WTC11 (cell line): Measurements from ENCODE around the gene MRC1. TPM values are rescaled to one million over a fixed set of nuclear protein-coding genes. Genes with fewer than 3 reads are reported as not detected.
"Not testable (repeated sequence)": the region's sequence is repeated elsewhere in the genome, so short reads cannot be mapped to it uniquely, and the experiment has no call there.

Experiments
- ATAC-seq: fragments of 200-7000 bp; cut with Tn5 transposase; 2 replicates; pipeline ENCODE4 v1.10.0; 2021; ENCODE audit warnings: mild to moderate bottlenecking, moderate library complexity
- CTCF ChIA-PET: fragments of 300-600 bp; sonication (Branson Sonifier 250); formaldehyde crosslinking; loops from one replicate; lab custom pipeline; 2021; ENCODE audit warnings: antibody characterized with exemption; lab: Charles Lee
- POLR2A ChIA-PET: fragments of 350-600 bp; sonication (Branson Sonifier 250); formaldehyde crosslinking; loops from one replicate; lab custom pipeline; 2021; ENCODE audit warnings: antibody characterized with exemption; lab: Charles Lee
- DNase-seq: peaks from one replicate; pipeline ENCODE4 v3.0.0; 2021; ENCODE audit warnings: low spot score
- H3K27ac Mint-ChIP-seq: 2 replicates; pipeline ENCODE4 v1.8.0; 2021; ENCODE audit warnings: mixed read lengths
- H3K27me3 Mint-ChIP-seq: 2 replicates; pipeline ENCODE4 v1.8.0; 2021; ENCODE audit warnings: low read depth, mild to moderate bottlenecking, moderate library complexity, mixed read lengths
- H3K36me3 Mint-ChIP-seq: 2 replicates; pipeline ENCODE4 v1.8.0; 2021; ENCODE audit warnings: mixed read lengths
- H3K4me1 Mint-ChIP-seq: 2 replicates; pipeline ENCODE4 v1.8.0; 2022; ENCODE audit warnings: mixed read lengths
- H3K4me3 Mint-ChIP-seq: 2 replicates; pipeline ENCODE4 v1.8.0; 2021; ENCODE audit warnings: mild to moderate bottlenecking, moderate library complexity, mixed read lengths
- H3K9me3 Mint-ChIP-seq: 2 replicates; pipeline ENCODE4 v1.8.0; 2021; ENCODE audit warnings: mixed read lengths
- CBFB ChIP-seq: sonication (generic); formaldehyde crosslinking; IDR thresholded peaks from 2 replicates; pipeline ENCODE4 v1.8.1; 2022; ENCODE audit warnings: mild to moderate bottlenecking, low read depth, missing genetic modification reagents
- ELF4 ChIP-seq: sonication (generic); formaldehyde crosslinking; IDR thresholded peaks from 2 replicates; pipeline ENCODE4 v1.8.1; 2022; ENCODE audit warnings: low read depth, mild to moderate bottlenecking, moderate library complexity, missing genetic modification reagents
- ESRRA ChIP-seq: sonication (generic); formaldehyde crosslinking; IDR thresholded peaks from 2 replicates; pipeline ENCODE4 v1.8.1; 2022; ENCODE audit warnings: mild to moderate bottlenecking, missing genetic modification reagents, borderline replicate concordance
- ETV6 ChIP-seq: sonication (generic); formaldehyde crosslinking; IDR thresholded peaks from 2 replicates; pipeline ENCODE4 v1.8.1; 2022; ENCODE audit warnings: mild to moderate bottlenecking, missing genetic modification reagents
- JAZF1 ChIP-seq: fragments of 250-450 bp; sonication (Bioruptor Pico); IDR thresholded peaks from 2 replicates; pipeline ENCODE4 v1.9.0; 2021; ENCODE audit warnings: moderate library complexity, mild to moderate bottlenecking, inconsistent platforms
- JUN ChIP-seq: sonication (generic); formaldehyde crosslinking; IDR thresholded peaks from 2 replicates; pipeline ENCODE4 v1.8.0; 2023; ENCODE audit warnings: mild to moderate bottlenecking, missing genetic modification reagents
- NFATC4 ChIP-seq: fragments of 250-450 bp; sonication (Bioruptor Pico); IDR thresholded peaks from 2 replicates; pipeline ENCODE4 v1.9.0; 2021; ENCODE audit warnings: mild to moderate bottlenecking
- NFE2L1 ChIP-seq: sonication (generic); formaldehyde crosslinking; IDR thresholded peaks from 2 replicates; pipeline ENCODE4 v1.8.1; 2023; ENCODE audit warnings: missing genetic modification reagents
- NFYB ChIP-seq: sonication (generic); formaldehyde crosslinking; conservative IDR thresholded peaks from 2 replicates; pipeline ENCODE4 v1.8.0; 2022; ENCODE audit warnings: low read depth, missing genetic modification reagents
- TP53 ChIP-seq: sonication (generic); formaldehyde crosslinking; IDR thresholded peaks from 2 replicates; pipeline ENCODE4 v1.8.1; 2023; ENCODE audit warnings: mild to moderate bottlenecking, missing genetic modification reagents
- ZBTB21 ChIP-seq: sonication (generic); formaldehyde crosslinking; IDR thresholded peaks from 2 replicates; pipeline ENCODE4 v1.8.1; 2023; ENCODE audit warnings: mild to moderate bottlenecking, missing genetic modification reagents, borderline replicate concordance
- ZNF232 ChIP-seq: sonication (generic); formaldehyde crosslinking; IDR thresholded peaks from 2 replicates; pipeline ENCODE4 v1.8.0; 2022; ENCODE audit warnings: mild to moderate bottlenecking, missing genetic modification reagents
- ZNF396 ChIP-seq: fragments of 250-450 bp; sonication (Bioruptor Pico); IDR thresholded peaks from 2 replicates; pipeline ENCODE4 v1.8.0; 2021; ENCODE audit warnings: mild to moderate bottlenecking, moderate library complexity, borderline replicate concordance
- ZNF423 ChIP-seq: fragments of 250-450 bp; sonication (Bioruptor Pico); IDR thresholded peaks from 2 replicates; pipeline ENCODE4 v2.1.2; 2022; ENCODE audit warnings: mild to moderate bottlenecking, moderate library complexity
- total RNA-seq: library from RNA; stranded (reverse); gene quantifications from 3 replicates; pipeline ENCODE4 v1.2.3, GENCODE V29; 2021
- TF ChIP-seq, protein P1 (sequence below): sonication (generic); formaldehyde crosslinking; IDR thresholded peaks from 2 replicates; pipeline ENCODE4 v1.8.0; 2022; ENCODE audit warnings: missing genetic modification reagents
- TF ChIP-seq, protein P2 (sequence below): sonication (generic); formaldehyde crosslinking; IDR thresholded peaks from 2 replicates; pipeline ENCODE4 v1.8.1; 2023; ENCODE audit warnings: mild to moderate bottlenecking, missing genetic modification reagents
- TF ChIP-seq, protein P3 (sequence below): sonication (generic); formaldehyde crosslinking; IDR thresholded peaks from 2 replicates; pipeline ENCODE4 v1.8.0; 2023; ENCODE audit warnings: mild to moderate bottlenecking, missing genetic modification reagents
- TF ChIP-seq, protein P4 (sequence below): fragments of 250-450 bp; sonication (Bioruptor Pico); IDR thresholded peaks from 2 replicates; pipeline ENCODE4 v2.1.2; 2022; ENCODE audit warnings: mild to moderate bottlenecking, moderate library complexity
- TF ChIP-seq, protein P5 (sequence below): fragments of 250-450 bp; sonication (Bioruptor Pico); IDR thresholded peaks from 2 replicates; pipeline ENCODE4 v1.9.0; 2021; ENCODE audit warnings: mild to moderate bottlenecking
- TF ChIP-seq, protein P6 (sequence below): sonication (generic); formaldehyde crosslinking; IDR thresholded peaks from 2 replicates; pipeline ENCODE4 v1.8.1; 2022; ENCODE audit warnings: mild to moderate bottlenecking, moderate library complexity, missing genetic modification reagents
- TF ChIP-seq, protein P7 (sequence below): sonication (generic); formaldehyde crosslinking; IDR thresholded peaks from 2 replicates; pipeline ENCODE4 v1.8.0; 2023; ENCODE audit warnings: missing genetic modification reagents
- TF ChIP-seq, protein P8 (sequence below): sonication (generic); formaldehyde crosslinking; conservative IDR thresholded peaks from 2 replicates; pipeline ENCODE4 v1.8.1; 2022; ENCODE audit warnings: mild to moderate bottlenecking, missing genetic modification reagents

The MRC1 gene
- total RNA-seq, 1 experiment from 2014 or later, result 0.33 TPM

DNA sequence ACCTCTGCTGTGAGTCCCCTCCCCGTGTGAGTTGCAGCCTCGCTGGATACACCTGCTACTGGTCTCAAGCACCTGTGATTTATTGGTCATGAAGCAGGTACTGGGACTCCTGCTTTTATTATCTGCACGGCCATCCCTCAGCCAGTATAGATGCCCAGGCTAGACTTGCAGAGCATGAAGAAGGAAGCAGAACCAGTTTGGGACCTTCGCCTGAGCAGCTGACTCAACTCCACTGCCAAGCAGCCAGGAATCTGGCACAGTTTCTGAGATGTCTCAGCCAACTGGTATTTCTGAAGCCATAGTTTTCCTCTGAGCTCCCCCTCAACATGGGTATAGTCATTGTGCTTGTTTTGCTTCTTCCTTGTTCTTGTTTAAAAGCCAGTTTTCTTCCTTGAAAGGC, 114.6 kb downstream of the MRC1 start:
- DNase-seq (no peak), ATAC-seq (no peak)
- TF ChIP-seq, protein P1, sequence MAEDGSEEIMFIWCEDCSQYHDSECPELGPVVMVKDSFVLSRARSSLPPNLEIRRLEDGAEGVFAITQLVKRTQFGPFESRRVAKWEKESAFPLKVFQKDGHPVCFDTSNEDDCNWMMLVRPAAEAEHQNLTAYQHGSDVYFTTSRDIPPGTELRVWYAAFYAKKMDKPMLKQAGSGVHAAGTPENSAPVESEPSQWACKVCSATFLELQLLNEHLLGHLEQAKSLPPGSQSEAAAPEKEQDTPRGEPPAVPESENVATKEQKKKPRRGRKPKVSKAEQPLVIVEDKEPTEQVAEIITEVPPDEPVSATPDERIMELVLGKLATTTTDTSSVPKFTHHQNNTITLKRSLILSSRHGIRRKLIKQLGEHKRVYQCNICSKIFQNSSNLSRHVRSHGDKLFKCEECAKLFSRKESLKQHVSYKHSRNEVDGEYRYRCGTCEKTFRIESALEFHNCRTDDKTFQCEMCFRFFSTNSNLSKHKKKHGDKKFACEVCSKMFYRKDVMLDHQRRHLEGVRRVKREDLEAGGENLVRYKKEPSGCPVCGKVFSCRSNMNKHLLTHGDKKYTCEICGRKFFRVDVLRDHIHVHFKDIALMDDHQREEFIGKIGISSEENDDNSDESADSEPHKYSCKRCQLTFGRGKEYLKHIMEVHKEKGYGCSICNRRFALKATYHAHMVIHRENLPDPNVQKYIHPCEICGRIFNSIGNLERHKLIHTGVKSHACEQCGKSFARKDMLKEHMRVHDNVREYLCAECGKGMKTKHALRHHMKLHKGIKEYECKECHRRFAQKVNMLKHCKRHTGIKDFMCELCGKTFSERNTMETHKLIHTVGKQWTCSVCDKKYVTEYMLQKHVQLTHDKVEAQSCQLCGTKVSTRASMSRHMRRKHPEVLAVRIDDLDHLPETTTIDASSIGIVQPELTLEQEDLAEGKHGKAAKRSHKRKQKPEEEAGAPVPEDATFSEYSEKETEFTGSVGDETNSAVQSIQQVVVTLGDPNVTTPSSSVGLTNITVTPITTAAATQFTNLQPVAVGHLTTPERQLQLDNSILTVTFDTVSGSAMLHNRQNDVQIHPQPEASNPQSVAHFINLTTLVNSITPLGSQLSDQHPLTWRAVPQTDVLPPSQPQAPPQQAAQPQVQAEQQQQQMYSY, result no peak
- no peak for TF ChIP-seq CBFB
- no peak for TF ChIP-seq ZNF232 (CRISPR knock-in tag)
- no peak for TF ChIP-seq NFATC4
- no peak for TF ChIP-seq JUN
- TF ChIP-seq ZNF396 (CRISPR knock-in tag), result no peak
- no peak for TF ChIP-seq ELF4 (CRISPR knock-in tag)
- TF ChIP-seq, protein P2, sequence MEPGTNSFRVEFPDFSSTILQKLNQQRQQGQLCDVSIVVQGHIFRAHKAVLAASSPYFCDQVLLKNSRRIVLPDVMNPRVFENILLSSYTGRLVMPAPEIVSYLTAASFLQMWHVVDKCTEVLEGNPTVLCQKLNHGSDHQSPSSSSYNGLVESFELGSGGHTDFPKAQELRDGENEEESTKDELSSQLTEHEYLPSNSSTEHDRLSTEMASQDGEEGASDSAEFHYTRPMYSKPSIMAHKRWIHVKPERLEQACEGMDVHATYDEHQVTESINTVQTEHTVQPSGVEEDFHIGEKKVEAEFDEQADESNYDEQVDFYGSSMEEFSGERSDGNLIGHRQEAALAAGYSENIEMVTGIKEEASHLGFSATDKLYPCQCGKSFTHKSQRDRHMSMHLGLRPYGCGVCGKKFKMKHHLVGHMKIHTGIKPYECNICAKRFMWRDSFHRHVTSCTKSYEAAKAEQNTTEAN (CRISPR knock-in tag), result no peak
- no peak for TF ChIP-seq ZNF423 (CRISPR knock-in tag)
- TF ChIP-seq, protein P3, sequence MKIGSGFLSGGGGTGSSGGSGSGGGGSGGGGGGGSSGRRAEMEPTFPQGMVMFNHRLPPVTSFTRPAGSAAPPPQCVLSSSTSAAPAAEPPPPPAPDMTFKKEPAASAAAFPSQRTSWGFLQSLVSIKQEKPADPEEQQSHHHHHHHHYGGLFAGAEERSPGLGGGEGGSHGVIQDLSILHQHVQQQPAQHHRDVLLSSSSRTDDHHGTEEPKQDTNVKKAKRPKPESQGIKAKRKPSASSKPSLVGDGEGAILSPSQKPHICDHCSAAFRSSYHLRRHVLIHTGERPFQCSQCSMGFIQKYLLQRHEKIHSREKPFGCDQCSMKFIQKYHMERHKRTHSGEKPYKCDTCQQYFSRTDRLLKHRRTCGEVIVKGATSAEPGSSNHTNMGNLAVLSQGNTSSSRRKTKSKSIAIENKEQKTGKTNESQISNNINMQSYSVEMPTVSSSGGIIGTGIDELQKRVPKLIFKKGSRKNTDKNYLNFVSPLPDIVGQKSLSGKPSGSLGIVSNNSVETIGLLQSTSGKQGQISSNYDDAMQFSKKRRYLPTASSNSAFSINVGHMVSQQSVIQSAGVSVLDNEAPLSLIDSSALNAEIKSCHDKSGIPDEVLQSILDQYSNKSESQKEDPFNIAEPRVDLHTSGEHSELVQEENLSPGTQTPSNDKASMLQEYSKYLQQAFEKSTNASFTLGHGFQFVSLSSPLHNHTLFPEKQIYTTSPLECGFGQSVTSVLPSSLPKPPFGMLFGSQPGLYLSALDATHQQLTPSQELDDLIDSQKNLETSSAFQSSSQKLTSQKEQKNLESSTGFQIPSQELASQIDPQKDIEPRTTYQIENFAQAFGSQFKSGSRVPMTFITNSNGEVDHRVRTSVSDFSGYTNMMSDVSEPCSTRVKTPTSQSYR (CRISPR knock-in tag), result no peak
- TF ChIP-seq, protein P4, sequence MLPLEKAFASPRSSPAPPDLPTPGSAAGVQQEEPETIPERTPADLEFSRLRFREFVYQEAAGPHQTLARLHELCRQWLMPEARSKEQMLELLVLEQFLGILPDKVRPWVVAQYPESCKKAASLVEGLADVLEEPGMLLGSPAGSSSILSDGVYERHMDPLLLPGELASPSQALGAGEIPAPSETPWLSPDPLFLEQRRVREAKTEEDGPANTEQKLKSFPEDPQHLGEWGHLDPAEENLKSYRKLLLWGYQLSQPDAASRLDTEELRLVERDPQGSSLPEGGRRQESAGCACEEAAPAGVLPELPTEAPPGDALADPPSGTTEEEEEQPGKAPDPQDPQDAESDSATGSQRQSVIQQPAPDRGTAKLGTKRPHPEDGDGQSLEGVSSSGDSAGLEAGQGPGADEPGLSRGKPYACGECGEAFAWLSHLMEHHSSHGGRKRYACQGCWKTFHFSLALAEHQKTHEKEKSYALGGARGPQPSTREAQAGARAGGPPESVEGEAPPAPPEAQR (CRISPR knock-in tag), result no peak
- TF ChIP-seq ETV6, result no peak
- ChIA-PET POLR2A (no interaction called here), CTCF (no interaction called here)
- Mint-ChIP-seq H3K27ac (no peak overlapping the region), H3K27me3 (no peaks in the 10 kb centered on the region), H3K4me1 (peaks cover 18% of the 10 kb centered on the region), H3K4me3 (no peak overlapping the region), H3K36me3 (no peaks in the 10 kb centered on the region), H3K9me3 (peaks cover 21% of the 10 kb centered on the region)

DNA sequence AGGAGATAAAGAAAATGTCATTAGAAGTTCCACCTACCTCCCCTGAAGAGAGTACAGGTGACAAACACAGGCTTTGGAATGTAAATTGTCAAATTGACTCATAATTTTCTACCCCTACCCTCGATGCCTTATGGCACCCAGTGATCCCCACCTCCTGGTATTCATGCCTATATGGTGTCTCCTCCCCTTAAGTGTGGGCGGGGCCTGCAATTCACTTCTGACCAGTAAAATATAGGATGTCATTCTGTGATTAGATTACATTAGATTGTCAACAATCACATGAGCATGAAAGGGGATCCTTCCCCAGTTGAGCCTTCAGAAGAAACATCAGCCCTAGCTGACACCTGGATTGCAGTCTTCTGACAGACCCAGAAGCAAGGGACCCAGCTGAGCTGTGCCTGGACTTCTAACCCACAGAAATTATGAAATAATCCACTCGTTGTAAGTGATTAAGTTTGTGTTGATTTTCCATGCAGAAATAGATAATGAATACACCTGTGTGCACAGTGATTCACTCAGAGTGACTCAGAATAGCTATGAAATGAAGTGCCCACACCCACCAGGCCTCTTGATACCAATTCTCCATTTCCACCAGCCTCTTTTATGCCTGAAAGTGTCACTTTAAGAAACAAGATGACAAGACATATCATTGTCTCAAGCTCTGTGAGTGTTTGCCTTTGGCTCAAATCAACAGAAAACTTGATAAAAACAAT, 134.0 kb downstream of the MRC1 start:
- POLR2A ChIA-PET, result no interaction called here
- no peak for DNase-seq
- H3K4me3 Mint-ChIP-seq, result no peak overlapping the region

DNA sequence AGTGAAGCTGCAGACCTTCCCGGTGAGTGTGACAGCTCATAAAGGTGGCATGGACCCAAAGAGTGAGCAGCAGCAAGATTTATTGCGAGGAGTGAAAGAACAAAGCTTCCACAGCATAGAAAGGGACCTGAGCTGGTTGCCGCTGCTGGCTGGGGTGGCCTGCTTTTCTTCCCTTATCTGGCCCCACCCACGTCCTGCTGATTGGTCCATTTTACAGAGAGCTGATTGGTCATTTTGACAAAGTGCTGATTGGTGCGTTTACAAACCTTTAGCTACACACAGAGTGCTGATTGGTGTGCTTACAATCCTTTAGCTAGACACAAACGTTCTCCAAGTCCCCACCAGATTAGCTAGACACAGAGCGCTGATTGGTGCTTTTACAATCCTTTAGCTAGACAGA, 141.1 kb downstream of the MRC1 start:
- DNase-seq, H3K4me1 Mint-ChIP-seq, POLR2A ChIA-PET, H3K4me3 Mint-ChIP-seq, CTCF ChIA-PET, H3K27ac Mint-ChIP-seq, H3K36me3 Mint-ChIP-seq, ATAC-seq, H3K27me3 Mint-ChIP-seq, H3K9me3 Mint-ChIP-seq: not testable (repeated sequence)

More for the DNA sequence above, 134.0 kb downstream of the MRC1 start:
- ATAC-seq, result no peak
- H3K27me3 Mint-ChIP-seq, result no peaks in the 10 kb centered on the region
- H3K27ac Mint-ChIP-seq, result no peak overlapping the region
- CTCF ChIA-PET, result no interaction called here
- no peaks in the 10 kb centered on the region for H3K4me1 Mint-ChIP-seq
- TF ChIP-seq, protein P5, sequence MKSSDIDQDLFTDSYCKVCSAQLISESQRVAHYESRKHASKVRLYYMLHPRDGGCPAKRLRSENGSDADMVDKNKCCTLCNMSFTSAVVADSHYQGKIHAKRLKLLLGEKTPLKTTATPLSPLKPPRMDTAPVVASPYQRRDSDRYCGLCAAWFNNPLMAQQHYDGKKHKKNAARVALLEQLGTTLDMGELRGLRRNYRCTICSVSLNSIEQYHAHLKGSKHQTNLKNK, result no peak
- TF ChIP-seq NFYB, result no peak
- TF ChIP-seq, protein P6, sequence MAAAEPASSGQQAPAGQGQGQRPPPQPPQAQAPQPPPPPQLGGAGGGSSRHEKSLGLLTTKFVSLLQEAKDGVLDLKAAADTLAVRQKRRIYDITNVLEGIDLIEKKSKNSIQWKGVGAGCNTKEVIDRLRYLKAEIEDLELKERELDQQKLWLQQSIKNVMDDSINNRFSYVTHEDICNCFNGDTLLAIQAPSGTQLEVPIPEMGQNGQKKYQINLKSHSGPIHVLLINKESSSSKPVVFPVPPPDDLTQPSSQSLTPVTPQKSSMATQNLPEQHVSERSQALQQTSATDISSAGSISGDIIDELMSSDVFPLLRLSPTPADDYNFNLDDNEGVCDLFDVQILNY (CRISPR knock-in tag), result no peak
- no peak for TF ChIP-seq TP53 (CRISPR knock-in tag)
- TF ChIP-seq, protein P7, sequence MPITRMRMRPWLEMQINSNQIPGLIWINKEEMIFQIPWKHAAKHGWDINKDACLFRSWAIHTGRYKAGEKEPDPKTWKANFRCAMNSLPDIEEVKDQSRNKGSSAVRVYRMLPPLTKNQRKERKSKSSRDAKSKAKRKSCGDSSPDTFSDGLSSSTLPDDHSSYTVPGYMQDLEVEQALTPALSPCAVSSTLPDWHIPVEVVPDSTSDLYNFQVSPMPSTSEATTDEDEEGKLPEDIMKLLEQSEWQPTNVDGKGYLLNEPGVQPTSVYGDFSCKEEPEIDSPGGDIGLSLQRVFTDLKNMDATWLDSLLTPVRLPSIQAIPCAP (CRISPR knock-in tag), result no peak
- no peak for TF ChIP-seq NFE2L1 (CRISPR knock-in tag)
- TF ChIP-seq ZBTB21 (CRISPR knock-in tag), result no peak
- no peak for TF ChIP-seq ESRRA (CRISPR knock-in tag)
- TF ChIP-seq, protein P8, sequence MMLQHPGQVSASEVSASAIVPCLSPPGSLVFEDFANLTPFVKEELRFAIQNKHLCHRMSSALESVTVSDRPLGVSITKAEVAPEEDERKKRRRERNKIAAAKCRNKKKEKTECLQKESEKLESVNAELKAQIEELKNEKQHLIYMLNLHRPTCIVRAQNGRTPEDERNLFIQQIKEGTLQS, result no peak
- TF ChIP-seq JAZF1, result no peak
- 0 out of 2 replicates have a peak, but pooled peaks cover 4% of the 10 kb centered on the region for H3K36me3 Mint-ChIP-seq
- H3K9me3 Mint-ChIP-seq, result peaks cover 11% of the 10 kb centered on the region
